ENCODE data around the gene COPE.

DNA sequence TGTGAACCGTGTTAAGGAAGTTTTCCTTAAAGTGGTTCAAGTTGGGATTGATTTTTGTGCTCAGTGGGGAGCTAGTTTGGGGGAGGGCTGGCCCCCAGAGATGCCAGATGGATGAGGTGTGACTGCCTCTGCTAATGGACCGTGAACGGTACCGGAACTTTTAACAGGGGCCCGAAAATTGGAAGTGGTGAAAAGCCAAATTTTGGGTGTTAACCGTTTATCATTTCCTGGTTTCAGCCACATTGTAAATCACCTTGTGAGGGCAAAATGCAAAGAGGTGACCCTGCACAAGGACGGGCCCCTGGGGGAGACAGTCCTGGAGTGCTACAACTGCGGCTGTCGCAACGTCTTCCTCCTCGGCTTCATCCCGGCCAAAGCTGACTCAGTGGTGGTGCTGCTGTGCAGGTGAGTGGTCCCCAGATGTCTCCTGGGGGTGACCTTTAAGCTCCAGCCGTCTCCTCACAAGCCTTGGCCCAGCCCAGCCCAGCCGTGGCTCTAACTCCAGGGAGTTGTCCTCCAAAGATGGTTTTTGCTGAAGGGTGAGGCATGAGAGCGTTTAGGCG, 69.3 kb downstream of the COPE start:
- TF ChIP-seq, protein P1, sequence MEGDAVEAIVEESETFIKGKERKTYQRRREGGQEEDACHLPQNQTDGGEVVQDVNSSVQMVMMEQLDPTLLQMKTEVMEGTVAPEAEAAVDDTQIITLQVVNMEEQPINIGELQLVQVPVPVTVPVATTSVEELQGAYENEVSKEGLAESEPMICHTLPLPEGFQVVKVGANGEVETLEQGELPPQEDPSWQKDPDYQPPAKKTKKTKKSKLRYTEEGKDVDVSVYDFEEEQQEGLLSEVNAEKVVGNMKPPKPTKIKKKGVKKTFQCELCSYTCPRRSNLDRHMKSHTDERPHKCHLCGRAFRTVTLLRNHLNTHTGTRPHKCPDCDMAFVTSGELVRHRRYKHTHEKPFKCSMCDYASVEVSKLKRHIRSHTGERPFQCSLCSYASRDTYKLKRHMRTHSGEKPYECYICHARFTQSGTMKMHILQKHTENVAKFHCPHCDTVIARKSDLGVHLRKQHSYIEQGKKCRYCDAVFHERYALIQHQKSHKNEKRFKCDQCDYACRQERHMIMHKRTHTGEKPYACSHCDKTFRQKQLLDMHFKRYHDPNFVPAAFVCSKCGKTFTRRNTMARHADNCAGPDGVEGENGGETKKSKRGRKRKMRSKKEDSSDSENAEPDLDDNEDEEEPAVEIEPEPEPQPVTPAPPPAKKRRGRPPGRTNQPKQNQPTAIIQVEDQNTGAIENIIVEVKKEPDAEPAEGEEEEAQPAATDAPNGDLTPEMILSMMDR (IDR thresholded peaks at IDR 0.05 in 4 of 5, conservative IDR thresholded peaks at IDR 0.05 in 1 of 5) = no peak
- TF ChIP-seq POLR2A (IDR thresholded peaks at IDR 0.05) = no peak

All from gastrocnemius medialis (tissue), 4 donors.